ENCODE measurements around the gene PNKD.
A peak's percentile ranks its signal among the peaks of the same experiment; 100 is the strongest.

PNKD gene

DNA sequence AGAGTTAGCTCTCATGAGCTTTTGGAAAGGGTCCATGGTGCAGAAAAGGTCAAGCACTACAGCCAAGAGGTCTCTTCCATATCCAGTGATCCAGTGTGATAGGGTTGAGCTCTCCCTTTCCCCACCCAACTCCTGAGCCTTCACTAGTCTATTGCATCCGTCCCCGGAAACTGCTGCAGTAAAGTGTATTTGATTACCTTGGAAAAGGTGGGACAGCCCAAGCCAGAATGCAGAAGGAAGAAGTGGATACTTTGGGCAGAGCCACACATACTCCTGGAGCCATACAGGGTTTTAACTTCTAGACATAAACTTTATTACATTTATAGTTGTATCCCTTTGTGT, 3.6 kb downstream of the PNKD start:
- no peak for DNase-seq

DNA sequence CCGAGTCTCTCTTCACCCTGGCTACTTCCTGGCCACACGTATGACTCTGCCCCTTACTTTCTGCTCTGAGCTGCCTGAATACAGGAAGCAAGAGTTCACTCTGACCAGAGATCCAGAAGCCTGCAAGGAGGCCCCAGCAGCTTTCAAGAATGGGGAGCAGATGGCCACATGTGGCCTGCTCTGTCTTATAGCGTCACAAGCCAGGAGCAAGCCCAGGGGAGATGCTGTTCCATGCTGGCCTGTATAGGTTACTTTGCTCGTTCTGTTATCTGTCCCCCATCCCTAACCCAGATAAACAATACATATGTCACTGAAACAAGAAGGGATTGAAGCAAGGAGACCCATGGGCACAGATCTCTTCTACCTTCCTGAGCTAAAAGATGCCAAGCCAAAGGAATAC, 4.3 kb downstream of the PNKD start:
- DNase-seq: no peak

DNA sequence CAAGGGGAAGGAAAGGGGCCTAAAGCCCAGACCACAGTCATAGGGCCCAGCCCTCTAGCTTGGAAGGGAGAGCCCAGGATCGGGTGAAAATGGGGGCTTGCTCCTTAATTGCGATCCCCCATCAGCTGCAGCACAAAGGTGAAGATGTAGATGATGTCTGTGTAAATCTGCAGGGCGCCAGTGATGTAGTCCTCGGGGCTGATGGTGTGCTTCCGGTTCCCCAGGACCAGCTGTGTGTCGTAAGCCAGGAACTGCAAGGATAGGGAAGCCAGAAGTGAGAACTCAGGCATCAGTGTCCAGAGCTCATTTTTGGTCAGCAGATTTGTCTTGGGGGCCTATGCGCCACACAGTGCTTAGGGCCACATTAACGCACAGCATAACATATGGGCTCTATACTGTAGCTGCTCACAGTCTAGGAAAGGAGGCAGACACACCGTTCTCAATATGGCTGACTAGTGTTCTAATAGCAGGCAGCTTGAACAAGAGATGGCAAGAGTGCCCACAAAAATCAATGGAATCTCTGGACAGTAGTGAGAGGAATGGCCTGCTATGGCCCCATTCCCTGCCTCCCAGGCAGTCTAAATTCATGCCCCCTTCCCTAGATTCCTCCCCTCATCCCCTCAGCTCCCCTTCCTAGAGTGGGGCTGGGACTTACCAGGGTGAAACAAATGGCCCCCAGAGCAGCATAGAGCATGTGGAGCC, 5.2 kb downstream of the PNKD start:
- no peak for DNase-seq

DNA sequence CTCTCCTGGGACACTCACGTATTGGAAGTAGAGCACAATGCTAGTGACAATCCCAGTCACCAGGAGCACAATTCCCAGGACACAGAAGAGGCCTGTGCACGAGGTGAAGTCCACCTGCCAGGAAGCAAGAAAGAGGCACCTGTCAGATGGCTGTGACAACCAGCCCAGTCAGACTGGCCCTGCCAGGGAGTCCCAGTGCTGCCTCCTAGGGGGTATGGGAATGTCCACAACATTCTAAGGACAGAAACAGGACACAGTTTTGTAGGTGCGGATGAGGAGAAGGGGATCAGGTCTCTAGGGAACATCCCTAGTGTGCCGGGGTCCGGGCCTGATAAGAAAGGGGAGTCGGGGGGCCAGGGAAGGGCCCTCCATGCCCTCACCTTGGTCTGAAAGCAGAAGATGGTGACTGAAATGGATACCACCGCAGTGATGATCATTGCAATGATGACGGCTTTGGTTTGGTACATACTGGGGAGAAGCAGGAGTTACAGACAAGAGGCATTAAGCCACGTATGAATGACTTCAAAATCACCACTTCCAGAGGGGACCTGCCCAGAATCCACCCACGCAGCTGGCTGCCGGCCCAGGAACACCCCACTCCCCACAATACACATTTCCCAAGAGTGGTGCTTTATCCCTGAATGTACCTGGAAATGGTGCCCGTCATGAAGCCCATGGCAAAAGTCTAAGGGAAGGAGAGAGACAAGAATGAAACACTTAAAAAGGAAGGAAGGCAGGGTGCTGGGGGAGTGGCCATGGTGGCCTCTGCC, 6.9 kb downstream of the PNKD start:
- no peak for DNase-seq

DNA sequence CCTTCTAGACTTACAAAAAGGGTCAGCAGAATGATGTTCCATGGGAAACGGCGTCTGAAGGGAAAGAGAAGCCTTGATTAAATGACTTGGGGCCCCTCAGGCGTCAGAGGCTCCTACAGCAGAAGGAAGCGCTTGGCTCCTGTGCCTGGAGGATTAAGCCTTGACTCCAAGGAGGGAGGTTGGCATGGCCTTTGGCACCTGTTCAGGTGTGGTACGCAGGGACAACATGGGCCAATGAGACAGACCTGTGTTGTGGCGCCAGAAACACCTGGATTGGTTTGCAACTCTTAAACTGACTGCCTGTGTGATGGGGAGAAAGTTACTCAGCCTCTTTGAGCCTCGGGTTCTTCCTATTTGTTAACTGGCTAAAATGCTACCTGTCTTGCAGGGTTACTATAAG, 7.6 kb downstream of the PNKD start:
- DNase-seq: no peak

DNA sequence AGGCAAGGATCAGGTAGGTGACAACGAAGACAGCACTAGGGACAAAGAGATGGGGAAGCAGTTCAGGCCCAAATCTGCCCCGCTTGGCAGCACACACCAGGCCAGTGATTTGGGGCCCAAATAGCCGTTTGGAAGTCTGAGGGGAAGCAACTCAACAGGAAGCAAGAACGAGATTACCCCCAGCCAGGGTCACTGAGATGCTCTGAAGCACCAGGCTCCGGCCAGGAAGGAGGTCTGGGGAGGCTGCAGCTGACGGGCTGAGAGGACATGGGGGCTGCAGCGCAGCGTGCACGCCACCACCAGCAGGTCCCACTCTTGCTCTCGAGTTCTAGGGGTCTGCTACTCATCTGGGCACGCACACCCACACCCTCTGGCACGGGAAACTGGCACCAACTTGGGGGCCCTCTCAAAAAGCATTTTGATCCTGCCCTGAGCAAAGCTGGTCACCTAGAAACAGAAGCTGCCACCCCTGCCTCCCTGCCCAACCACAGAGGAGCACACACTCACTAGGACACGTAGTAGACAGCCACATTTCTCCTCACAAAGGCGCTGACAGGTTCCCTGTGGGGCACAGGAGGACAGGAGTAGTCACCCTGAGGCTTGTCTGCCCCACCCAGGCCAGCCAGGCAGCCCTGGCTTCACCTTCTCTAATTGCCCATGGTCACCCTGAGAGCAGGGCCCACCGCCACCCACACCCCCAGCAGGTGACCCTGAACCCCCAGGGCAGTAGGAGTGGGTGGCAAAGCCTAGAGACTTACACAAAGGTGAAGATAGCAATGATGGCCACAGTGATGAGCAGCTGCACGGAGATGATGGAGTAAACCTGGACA, 8.4 kb downstream of the PNKD start:
- DNase-seq: no peak

DNA sequence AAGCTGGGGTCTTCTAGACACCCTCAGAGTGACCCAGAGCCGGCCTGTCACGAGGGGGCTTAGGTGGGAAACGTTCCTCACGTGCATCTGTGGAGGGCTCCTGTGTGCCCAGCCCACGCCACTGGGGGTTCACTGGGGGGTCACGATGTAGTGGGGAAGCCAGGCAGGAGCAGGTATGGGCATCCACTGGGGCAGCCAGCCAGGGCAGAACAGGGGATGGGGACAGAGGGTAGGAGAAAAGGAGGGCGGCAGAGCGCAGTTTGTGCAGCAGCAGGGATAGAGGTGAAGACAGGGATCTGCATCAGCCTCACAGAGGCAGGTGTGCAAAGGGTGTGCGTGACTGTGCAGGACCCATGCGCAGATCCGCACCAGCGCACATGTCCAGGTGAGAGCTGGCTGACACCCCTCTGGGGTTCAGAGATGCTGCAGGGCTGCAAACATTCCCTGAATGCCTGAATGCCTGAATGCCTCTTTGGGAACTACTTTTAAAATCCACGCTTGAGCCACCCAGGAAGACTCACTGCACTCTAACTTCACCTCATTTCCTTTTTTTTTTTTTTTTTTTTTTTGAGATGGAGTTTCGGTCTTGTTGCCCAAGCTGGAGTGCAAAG, 10.0 kb downstream of the PNKD start:
- DNase-seq: no peak

DNA sequence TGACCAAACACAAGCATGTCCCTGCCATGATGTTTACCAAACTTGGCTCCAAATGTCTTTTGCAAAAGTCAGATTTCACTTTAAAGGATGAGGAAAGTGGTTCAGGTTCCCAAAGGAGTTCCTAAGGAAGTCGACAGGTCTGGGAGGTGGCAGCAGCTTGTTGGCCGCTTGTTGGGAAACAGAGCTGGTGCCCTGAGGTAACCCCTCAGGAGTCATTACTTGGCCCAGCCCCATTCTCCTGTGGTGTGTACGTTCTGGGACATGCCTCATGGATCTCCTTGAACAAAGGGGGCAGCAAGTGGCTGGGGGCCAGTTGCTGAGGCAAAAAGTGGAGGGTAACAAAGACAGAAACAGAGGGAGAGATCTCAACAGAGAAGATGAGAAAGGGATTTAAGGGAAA, 11.1 kb downstream of the PNKD start:
- DNase-seq: no peak

DNA sequence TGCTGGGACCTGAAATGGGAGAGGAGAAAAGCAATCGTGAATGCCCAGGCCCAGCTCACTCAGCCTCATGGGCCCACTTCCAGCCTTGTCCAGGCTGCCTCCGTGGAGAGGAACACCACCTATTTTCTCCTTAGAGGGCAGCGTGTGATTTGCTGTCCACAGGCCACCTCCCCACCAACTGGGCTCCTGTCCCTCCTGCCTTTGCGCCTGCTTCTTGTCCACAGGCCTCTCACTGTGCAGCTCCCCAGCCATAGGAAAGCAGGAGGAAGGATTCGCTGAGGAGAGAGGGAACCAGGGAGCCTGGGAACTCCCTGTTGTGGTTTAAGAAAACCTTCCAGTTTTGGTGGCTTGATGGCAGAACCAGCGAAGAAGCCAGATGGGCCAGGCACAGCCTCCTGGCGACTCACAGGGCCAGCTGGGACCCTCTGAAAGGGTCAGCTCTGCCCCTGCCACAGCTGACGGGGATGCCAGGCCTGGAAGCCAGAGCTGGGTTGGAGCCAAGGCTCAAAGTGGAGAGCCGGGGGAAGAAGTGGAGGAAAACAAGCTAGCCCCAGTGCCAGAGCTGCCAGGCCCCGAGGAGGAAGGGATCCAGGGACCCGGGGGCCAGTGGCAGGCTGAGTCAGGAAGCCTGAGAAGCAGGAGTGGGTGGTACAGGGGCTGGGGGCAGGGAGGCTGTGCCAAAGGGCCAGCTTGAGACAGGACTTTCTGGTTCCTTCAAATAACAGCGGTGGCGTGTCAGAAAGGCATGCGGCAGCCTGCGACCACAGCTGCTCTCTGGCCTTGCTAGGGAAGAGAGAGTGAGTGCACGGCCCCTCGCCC, 12.1 kb downstream of the PNKD start:
- DNase-seq: no peak

DNA sequence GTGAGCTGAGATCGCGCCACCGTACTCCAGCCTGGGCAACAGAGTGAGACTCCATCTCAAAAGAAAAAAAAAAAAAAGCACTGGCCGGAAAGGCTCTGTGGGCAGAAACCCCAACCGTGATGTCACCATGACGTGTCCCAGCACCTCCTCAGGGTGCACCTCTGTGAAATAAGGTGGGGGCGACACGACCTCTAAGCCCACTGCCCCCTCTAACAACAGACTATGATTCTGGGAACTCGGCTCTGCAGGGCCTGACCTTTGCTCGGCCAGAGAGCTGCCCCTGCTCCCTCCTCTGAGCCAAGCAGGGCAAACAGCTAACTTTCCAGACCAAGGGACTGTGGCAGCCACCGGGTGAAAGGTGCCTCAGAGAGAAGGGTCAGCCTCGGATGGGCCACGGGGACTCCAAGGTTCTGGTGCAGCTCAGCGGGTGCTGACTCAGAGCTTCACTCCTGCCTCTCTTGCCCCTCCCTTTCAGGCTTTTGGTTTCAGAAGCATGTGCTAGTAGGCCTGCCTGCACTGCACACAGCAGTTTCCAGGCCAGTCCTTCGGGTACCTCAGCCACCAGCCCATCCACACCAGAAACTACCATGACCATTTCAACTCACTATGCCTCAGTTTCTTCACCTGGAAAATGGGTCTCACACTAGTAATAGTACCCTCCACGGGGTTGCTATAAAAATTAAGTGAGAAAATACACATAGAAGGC, 13.9 kb downstream of the PNKD start:
- DNase-seq: peak; percentile 73 to 77

DNA sequence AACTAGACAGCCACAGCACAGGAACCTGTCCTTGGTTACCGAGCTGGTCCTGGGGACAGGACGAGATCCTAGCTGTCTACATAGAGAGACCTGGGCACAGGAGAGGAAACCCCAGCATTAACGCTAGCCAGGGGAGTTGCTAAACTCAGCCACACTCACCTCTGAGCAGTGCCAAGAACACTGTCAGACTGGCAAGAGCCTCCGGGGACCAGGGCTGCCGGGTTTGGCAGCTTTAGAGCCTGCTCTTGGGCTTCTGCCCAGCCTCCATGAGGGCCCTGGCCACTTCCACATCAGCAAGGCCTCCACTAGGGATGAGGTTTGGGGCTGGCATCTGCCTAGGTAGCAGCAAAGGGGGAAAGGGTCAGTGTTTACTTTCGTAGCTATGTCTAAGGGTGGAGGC, 15.3 kb downstream of the PNKD start:
- DNase-seq: peak in 1 of 2 experiments; percentile 36

DNA sequence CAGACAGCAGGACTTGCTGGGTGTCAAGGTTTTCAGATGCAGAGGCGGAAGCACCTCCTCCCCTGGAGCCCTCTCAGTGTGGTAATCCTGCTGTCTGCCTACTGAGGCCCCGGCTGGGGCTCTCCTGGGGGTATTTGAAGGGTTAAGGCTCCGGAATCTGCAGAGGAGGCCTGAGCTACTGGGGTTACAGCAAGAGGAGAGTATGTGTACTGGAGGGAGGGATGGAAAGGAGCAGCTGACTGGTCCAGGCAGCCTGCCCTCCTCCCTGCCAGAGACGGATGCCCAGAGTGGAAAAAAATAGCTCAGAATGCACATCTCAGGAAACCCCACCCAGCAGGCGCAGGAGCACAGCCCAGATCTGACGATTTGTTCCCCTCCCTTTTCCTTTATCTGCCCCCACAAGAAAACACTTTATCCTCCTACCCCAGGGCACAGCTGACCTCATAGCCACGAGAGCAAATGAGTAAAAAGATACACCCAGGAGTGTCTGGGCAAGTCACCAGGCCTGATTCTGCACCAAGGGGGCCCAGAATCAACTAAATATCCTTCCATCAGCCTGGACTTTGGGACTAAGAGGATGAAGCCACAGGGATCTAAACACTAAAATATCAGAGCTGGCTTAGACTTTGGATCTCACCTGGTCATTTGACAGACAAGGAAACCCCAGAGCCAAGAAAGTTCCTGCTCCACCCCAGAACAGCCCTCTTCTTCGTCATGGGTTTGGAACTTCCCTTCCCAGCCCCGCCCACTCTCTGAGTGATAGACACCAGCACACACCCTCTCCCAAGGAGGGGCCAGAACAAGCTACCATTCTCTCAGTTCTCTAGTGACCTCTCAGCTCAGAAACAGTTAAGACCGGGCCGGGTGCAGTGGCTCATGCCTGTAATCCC, 16.5 kb downstream of the PNKD start:
- peak; percentile 81 to 85 for DNase-seq

DNA sequence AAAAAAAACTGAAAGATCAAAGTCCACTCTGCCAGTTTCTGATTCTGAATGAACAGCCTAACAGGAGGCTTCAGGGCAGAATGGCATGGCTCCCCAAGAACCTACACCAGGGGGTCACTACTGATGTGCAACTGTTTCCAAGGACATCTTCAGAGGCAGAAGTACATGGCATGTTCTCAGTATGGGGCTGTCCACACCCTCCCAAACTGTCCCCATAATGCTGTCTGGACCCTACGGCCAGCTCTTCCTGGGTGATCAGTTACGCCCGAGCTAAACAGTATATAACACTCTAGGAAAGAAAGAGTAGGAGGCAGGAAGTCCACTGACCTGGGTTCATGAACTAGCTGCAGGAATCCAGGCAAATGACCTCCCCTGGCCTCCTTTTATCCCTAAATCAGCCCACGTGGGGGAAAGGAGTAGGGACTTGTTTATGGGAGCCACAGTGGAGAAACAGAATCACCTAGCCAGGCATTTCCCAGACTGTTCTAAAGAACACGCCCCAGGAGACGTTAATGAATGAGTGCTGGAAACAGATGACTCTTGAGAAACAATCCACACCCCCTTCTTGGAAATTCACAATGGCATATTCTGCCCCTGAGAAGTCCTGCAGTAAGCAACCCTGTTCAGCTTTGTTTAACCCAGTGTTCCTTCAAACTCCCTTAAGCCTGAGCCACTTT, 19.5 kb downstream of the PNKD start:
- no peak for DNase-seq

DNA sequence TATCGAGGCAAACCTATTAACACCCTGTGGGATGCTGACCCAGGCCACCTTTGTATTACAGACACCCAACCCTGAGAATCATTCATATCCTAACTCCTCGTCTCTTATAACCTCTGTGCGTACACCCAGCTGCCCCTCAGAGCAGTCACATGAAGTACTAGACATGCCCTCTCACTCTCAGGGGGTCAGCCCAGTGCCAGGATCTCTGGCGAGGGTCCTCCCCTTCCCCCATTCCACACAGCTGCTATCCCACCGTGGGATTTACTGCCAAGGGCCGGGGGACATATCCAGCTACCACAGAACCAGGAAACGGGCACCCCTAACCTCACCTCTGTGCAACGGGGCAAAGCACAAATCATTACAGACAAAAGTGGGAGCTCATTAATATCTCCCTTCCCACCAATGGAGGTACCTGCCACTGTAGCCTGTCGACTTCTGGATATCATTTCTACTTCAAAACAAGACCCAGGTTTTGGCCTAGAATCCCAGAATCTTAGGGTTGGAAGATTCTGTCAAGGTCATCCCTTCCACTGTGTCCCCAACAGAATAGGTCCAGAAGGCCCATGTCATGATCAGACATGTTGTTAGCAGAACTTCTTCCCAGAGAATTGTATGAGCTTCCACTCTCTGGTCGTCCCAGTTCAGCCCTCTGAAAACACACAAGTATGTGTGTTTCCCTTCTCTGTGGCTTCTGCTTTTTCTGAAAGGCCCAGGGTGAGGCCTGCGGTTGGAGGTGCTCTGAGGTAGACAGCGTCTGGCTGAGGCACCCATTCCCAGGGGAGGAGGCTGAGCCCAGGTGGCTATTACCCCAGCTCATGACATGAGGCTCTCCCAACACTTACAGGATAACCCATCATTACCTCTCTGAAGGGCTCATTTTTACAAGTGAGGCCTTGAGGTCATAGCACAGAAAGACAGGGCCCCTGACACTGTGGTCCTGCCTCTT, 20.3 kb downstream of the PNKD start:
- DNase-seq: peak; percentile 57 to 62

DNA sequence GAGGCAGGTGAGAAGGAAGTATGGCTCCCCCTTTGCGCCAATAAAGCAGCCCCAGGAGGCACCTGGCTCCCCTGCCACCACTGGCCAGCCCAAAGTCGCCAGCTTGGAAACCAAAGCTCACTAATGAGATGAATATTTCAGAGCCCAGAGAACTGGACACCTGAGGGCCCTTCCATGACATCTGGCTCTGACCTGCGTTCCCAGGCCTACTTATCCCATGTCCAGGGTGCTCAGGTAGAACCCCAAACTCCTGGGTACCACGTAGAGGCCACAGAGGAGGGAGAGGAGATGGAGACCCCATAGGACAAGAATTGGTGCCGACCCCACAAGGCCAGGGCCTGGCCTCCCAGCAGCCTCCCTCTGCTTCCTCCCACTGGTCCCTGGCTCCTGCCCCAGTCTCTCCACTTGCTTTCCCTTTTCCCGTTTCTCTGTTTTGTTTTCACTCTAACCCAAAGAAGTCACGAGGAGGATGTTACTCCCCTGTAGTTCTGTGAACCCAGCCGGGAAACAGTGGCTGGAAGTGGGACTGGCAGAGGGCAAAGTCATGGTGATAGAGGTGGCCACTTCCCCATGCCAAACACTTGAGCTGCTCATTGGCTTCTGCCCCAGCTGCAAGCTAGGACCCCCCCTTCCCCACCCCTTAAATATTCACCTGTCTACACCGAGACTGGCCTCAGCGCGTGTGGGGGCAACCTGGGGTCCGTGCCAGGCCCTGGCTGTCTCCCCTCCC, 21.2 kb downstream of the PNKD start:
- DNase-seq: peak; percentile 47

DNA sequence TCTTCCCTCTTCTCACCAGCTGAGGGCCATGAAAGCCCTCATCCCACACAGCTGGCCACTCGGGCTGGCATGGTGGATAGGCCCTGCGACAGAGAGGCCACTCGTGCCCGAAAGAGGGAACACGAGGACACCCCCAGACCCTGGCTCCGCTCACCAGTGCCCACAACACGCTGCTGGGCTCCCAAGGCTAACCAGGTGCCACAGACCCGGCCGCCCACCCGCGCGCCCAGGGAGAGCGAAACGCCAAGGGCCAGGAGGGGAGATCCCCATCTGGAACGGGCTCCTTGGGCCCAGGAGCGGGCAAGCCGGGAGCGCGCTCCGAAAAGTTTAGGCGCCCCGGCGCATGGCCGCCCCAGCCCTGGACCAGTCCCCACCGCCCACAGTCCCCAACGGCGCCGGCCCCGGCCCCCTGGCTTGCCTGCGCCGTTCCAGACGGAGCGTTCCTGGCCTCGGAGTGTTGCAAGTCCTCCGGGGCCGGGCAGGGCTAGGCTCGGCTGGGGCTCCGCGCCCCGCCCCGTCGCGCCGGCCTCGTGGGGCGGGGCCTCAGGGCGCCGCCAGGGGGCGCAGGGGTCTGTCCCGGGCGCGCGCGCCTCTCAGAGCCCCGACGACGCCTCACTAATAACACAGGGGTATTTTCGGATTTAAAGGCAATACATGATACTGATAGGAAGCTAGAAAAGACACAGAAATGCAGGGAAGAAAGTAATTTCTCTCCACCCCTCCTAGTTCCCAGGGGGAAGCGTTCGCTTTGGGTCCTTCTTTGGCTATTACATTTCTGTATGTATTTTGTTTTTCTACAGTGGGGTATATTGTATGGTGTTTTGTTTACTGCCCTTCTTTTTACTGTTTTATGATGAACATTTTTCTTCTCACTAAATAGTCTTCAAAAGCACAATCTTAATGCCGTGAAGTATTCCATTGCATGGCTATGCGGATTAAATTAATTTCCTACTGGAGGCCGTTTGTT, 22.0 kb downstream of the PNKD start, which contains the start of gene TMBIM1:
TMBIM1 (minus strand) TSS at position 456 of the 967 bp plus-strand sequence. CDS start 10,362 bp downstream, outside the sequence.
- peak; percentile 84 to 90 for DNase-seq

Data from activated T-cell treated with anti-CD3 and anti-CD28 coated beads, Interleukin-2, amount 50 U/mL, for 48 hours (primary cell).